A549 (cell line): ENCODE results near the gene PLXND1. TPM values are rescaled to one million over a fixed set of nuclear protein-coding genes. Genes with fewer than 3 reads are reported as not detected.
A peak's percentile ranks its signal among the peaks of the same experiment; 100 is the strongest.

Experiments
- ATAC-seq, 2 experiments: fragments of 200-7000 bp in 1 of 2; fragments of >200 bp in 1 of 2; cut with Nextera tagmentation in 1 of 2; cut with Tn5 transposase in 1 of 2; 3 replicates each; pipeline versions ENCODE4 v1.8.0 to v1.9.1; 2018 to 2020; ENCODE audit warnings: mild to moderate bottlenecking in 1 of 2, moderate library complexity in 1 of 2
- CTCF ChIA-PET: fragments of 300-600 bp; sonication (Branson Sonifier 250); formaldehyde crosslinking; extraction: SDS; loops from one replicate; lab custom pipeline; 2021; ENCODE audit warnings: antibody characterized with exemption, inconsistent platforms; lab: Yijun Ruan, JAX
- POLR2A ChIA-PET: fragments of 350-600 bp; formaldehyde crosslinking; extraction: SDS; loops from one replicate; lab custom pipeline; 2021; ENCODE audit warnings: antibody characterized with exemption, inconsistent platforms; lab: Yijun Ruan, JAX
- DNase-seq, 2 experiments: peaks; one replicate each; pipeline versions ENCODE4 v3.0.0 to v3.0.0-alpha.2; 2011 to 2016; ENCODE audit warnings: low read depth in 1 of 2, low spot score in 1 of 2
- FAIRE-seq: peaks from 2 replicates; lab custom pipeline; 2011; peaks lifted over from hg19 to GRCh38; lab: Jason Lieb, UNC
- H3K27ac ChIP-seq, 2 experiments: fragments of >200 bp; sonication (Bioruptor Twin); formaldehyde crosslinking; 3 replicates each; pipeline ENCODE4 v1.5.1; 2016 to 2017
- H3K4me1 ChIP-seq: fragments of >200 bp; sonication (Bioruptor Twin); formaldehyde crosslinking; 3 replicates; pipeline ENCODE4 v1.6.1; 2016
- H3K4me2 ChIP-seq: fragments of >200 bp; sonication (Bioruptor Twin); formaldehyde crosslinking; 3 replicates; pipeline ENCODE4 v1.6.1; 2016
- H3K4me3 ChIP-seq: fragments of >200 bp; sonication (Bioruptor Twin); formaldehyde crosslinking; 3 replicates; pipeline ENCODE4 v1.5.1; 2016
- H3K9me3 ChIP-seq: fragments of >200 bp; sonication (Bioruptor Twin); formaldehyde crosslinking; 3 replicates; pipeline ENCODE4 v1.6.1; 2016
- BHLHE40 ChIP-seq: IDR thresholded peaks from 2 replicates; pipeline ENCODE4 v1.6.1; 2012; ENCODE audit warnings: low read depth, low read length, inconsistent platforms
- CBX2 ChIP-seq: fragments of 200-600 bp; sonication (generic); IDR thresholded peaks from 2 replicates; pipeline ENCODE4 v1.6.1; 2016; ENCODE audit warnings: low read depth, mild to moderate bottlenecking, borderline replicate concordance
- CBX8 ChIP-seq: fragments of 200-600 bp; sonication (generic); IDR thresholded peaks from 2 replicates; pipeline ENCODE4 v1.6.1; 2016
- CEBPB ChIP-seq, 2 experiments: fragments of >200 bp in 1 of 2; sonication (Bioruptor Twin) in 1 of 2; formaldehyde crosslinking in 1 of 2; IDR thresholded peaks; 2 replicates each; pipeline ENCODE4 v1.6.1; 2012 to 2016
- CHD2 ChIP-seq: fragments of 150-350 bp; IDR thresholded peaks from 2 replicates; pipeline ENCODE4 v1.6.1; 2014; ENCODE audit warnings: low read length; ENCODE audit not compliant: partially characterized antibody
- EHMT2 ChIP-seq: fragments of 200-600 bp; sonication (generic); IDR thresholded peaks from 2 replicates; pipeline ENCODE4 v1.6.1; 2016; ENCODE audit warnings: antibody characterized with exemption, low read depth, mild to moderate bottlenecking, moderate library complexity
- EP300 ChIP-seq, 2 experiments: fragments of >200 bp; sonication (Bioruptor Twin); formaldehyde crosslinking; IDR thresholded peaks; 2 replicates in 1 of 2; 3 replicates in 1 of 2; pipeline ENCODE4 v1.6.1; 2016 to 2017
- ESRRA ChIP-seq: fragments of 150-350 bp; IDR thresholded peaks from 2 replicates; pipeline ENCODE4 v1.6.1; 2014; ENCODE audit warnings: mild to moderate bottlenecking, low read length, borderline replicate concordance
- HES2 ChIP-seq: fragments of >200 bp; sonication (Bioruptor Twin); formaldehyde crosslinking; IDR thresholded peaks from 2 replicates; pipeline ENCODE4 v1.6.1; 2016
- HEYL ChIP-seq: fragments of 250-450 bp; sonication (Bioruptor Pico); IDR thresholded peaks from 2 replicates; pipeline ENCODE4 v1.8.0; 2021; ENCODE audit warnings: mild to moderate bottlenecking, moderate library complexity
- JUN ChIP-seq, 2 experiments: fragments of >200 bp; sonication (Bioruptor Twin); formaldehyde crosslinking; IDR thresholded peaks; 2 replicates in 1 of 2; 3 replicates in 1 of 2; pipeline ENCODE4 v1.6.1; 2016 to 2017
- MAX ChIP-seq: IDR thresholded peaks from 2 replicates; pipeline ENCODE4 v1.6.1; 2012
- NFE2L2 ChIP-seq: fragments of 150-350 bp; conservative IDR thresholded peaks from 2 replicates; pipeline ENCODE4 v1.6.1; 2014; ENCODE audit warnings: low read length
- NR3C1 ChIP-seq: fragments of >200 bp; sonication (Bioruptor Twin); formaldehyde crosslinking; IDR thresholded peaks from 3 replicates; pipeline ENCODE4 v1.6.1; 2017
- PHF8 ChIP-seq: fragments of 200-600 bp; sonication (generic); IDR thresholded peaks from 2 replicates; pipeline ENCODE4 v1.6.1; 2016; ENCODE audit warnings: low read depth, mild to moderate bottlenecking, antibody characterized with exemption, moderate library complexity, borderline replicate concordance
- RAD21 ChIP-seq, 2 experiments: fragments of >200 bp in 1 of 2; sonication (Bioruptor Twin) in 1 of 2; formaldehyde crosslinking in 1 of 2; IDR thresholded peaks in 1 of 2; conservative IDR thresholded peaks in 1 of 2; 2 replicates in 1 of 2; 3 replicates in 1 of 2; pipeline ENCODE4 v1.6.1; 2012 to 2018; ENCODE audit warnings: inconsistent platforms in 1 of 2
- RARB ChIP-seq: fragments of 250-450 bp; sonication (Bioruptor Pico); IDR thresholded peaks from 2 replicates; pipeline ENCODE4 v1.8.0; 2021; ENCODE audit warnings: mild to moderate bottlenecking, moderate library complexity
- RCOR1 ChIP-seq: fragments of 150-350 bp; IDR thresholded peaks from 2 replicates; pipeline ENCODE4 v1.6.1; 2014; ENCODE audit warnings: antibody characterized with exemption, low read length, low read depth
- RFX5 ChIP-seq: fragments of 450-650 bp; IDR thresholded peaks from 2 replicates; pipeline ENCODE4 v1.7.1; 2014; ENCODE audit warnings: antibody characterized with exemption, mild to moderate bottlenecking, moderate library complexity
- SMC3 ChIP-seq: fragments of >200 bp; sonication (Bioruptor Twin); formaldehyde crosslinking; IDR thresholded peaks from 3 replicates; pipeline ENCODE4 v1.6.1; 2018; ENCODE audit warnings: inconsistent platforms
- SREBF2 ChIP-seq: fragments of 450-650 bp; IDR thresholded peaks from 2 replicates; pipeline ENCODE4 v1.6.1; 2014; ENCODE audit warnings: mild to moderate bottlenecking, moderate library complexity
- ZFP36 ChIP-seq: fragments of 450-650 bp; IDR thresholded peaks from 2 replicates; pipeline ENCODE4 v1.6.1; 2014; ENCODE audit warnings: borderline replicate concordance; ENCODE audit not compliant: partially characterized antibody
- WGBS: methylation state at CpG from one replicate; pipeline ENCODE4 v1.1.6; 2017; ENCODE audit errors: missing lambda C conversion rate; 5-methylcytosine and 5-hydroxymethylcytosine counted together
- polyA plus RNA-seq, 4 experiments: library from polyadenylated mRNA; depleted of rRNA in 3 of 4; stranded (reverse); fragments of >200 nt; fragmentation: RNase III in 1 of 4; extraction: RNeasy Plus Mini Kit Qiagen cat#74134 plus additional on column Dnase treatment in 1 of 4; gene quantifications; 2 replicates in 3 of 4; 3 replicates in 1 of 4; pipeline ENCODE4 v1.2.3, GENCODE V29; 2011 to 2017
- TF ChIP-seq, protein P1 (sequence below): IDR thresholded peaks from 2 replicates; pipeline ENCODE4 v1.6.1; 2012; ENCODE audit warnings: low read depth, borderline replicate concordance
- TF ChIP-seq, protein P2 (sequence below): fragments of >200 bp; sonication (Bioruptor Twin); formaldehyde crosslinking; IDR thresholded peaks from 3 replicates; pipeline ENCODE4 v1.5.1; 2016

Gene PLXND1
- polyA plus RNA-seq, 2 of the 4 experiments (the other 2 are of a cell fraction), result 26.8 to 72.6 TPM

DNA sequence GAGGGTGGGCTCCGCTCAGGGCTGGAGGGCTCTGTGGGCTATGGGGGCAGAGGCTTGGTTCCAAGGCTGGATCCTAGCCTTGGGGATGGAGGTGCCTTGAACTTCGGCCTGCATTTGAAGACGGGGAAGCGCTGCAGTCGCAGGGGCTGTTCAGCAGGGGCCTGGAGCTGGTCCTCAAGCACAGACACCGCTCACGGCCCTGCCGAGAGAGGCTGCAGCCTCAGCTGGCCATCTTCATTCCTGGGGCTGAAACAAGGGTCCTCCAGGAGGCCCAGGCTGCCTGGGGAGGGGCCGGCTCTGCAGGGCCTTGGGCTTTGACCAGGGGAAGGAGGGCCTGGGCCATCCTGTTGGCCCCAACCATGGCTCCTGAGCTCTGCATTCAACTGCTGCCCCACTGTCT, 25.6 kb upstream of the PLXND1 start:
- TF ChIP-seq RAD21 (conservative IDR thresholded peaks at IDR 0.05 in 1 of 2, IDR thresholded peaks at IDR 0.05 in 1 of 2) (no peak), ZFP36 (no peak), BHLHE40 (no peak), PHF8 (no peak), EP300 (IDR thresholded peaks at IDR 0.05) (no peak), NR3C1 (no peak), CHD2 (no peak), SMC3 (no peak), ESRRA (no peak), RCOR1 (no peak)
- FAIRE-seq (no peak), DNase-seq (no peak), ATAC-seq (no peak)
- Histone ChIP-seq H3K4me2 (no peak overlapping the region), H3K4me1 (peaks cover 10% of the 10 kb centered on the region), H3K9me3 (peaks cover 13% of the 10 kb centered on the region), H3K4me3 (no peak overlapping the region), H3K27ac (peak overlapping the region in 1 of 2 experiments; percentile 71; a peak in 3 of 6 replicates)
- ChIA-PET POLR2A (no interaction called here), CTCF (interaction anchor here (1.5 to 10.7 kb wide), 2 partner anchors 18 to 196 kb away, joined by 5 to 178 read pairs; no protein-coding TSS in a partner anchor)
- 94% methylated on average over 8 of the region's 9 CpGs for WGBS

- CTCF ChIA-PET, result interaction anchor here (1.2 to 10.7 kb wide), 8 partner anchors 16 to 305 kb away, joined by 4 to 178 read pairs (median 10); no protein-coding TSS in a partner anchor
- H3K9me3 ChIP-seq, result no peaks in the 10 kb centered on the region
- TF ChIP-seq ZFP36 (no peak), HES2 (no peak), EHMT2 (no peak), CBX8 (no peak), RFX5 (no peak), CBX2 (no peak), HEYL (CRISPR knock-in tag) (no peak), JUN (IDR thresholded peaks at IDR 0.05) (no peak), MAX (no peak), RARB (CRISPR knock-in tag) (no peak), BHLHE40 (no peak), SREBF2 (no peak), NFE2L2 (no peak)
- TF ChIP-seq, protein P1, sequence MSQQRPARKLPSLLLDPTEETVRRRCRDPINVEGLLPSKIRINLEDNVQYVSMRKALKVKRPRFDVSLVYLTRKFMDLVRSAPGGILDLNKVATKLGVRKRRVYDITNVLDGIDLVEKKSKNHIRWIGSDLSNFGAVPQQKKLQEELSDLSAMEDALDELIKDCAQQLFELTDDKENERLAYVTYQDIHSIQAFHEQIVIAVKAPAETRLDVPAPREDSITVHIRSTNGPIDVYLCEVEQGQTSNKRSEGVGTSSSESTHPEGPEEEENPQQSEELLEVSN, result no peak
- TF ChIP-seq, all 56 proteins: peak for 0
- Histone ChIP-seq H3K4me3 (no peak overlapping the region), H3K27ac (peak overlapping the region; percentile 99 to 100; a peak in 5 of 6 replicates), H3K4me2 (peak overlapping the region; percentile 97; the same call in 1 of the 3 replicates), H3K4me1 (peaks cover 32% of the 10 kb centered on the region)
- POLR2A ChIA-PET, result no interaction called here
- FAIRE-seq (no peak), ATAC-seq (no peak), DNase-seq (no peak)
- WGBS, result 82% methylated on average over 6 of the region's 6 CpGs
Observed at GRCh38 chr3:129629011-129629410, 22.5 kb upstream of the PLXND1 start.

DNA sequence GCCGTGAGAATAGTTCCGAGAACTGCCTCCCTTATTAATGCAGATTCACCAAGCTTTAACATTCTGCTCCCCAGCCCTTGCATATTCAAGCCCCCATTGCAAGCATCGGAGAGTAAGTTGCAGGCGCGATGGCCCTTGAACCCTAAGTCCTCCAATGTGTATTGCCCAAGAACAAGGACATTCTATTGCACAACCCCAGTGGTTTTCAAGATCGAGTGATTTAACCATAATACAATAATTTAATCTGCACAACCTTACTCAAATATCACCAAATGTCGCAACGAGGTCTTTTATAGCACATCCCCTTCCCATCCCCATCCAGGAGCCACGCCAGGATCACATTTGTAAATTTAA, 21.7 kb upstream of the PLXND1 start:
- ATAC-seq, result no peak
- TF ChIP-seq, protein P2, sequence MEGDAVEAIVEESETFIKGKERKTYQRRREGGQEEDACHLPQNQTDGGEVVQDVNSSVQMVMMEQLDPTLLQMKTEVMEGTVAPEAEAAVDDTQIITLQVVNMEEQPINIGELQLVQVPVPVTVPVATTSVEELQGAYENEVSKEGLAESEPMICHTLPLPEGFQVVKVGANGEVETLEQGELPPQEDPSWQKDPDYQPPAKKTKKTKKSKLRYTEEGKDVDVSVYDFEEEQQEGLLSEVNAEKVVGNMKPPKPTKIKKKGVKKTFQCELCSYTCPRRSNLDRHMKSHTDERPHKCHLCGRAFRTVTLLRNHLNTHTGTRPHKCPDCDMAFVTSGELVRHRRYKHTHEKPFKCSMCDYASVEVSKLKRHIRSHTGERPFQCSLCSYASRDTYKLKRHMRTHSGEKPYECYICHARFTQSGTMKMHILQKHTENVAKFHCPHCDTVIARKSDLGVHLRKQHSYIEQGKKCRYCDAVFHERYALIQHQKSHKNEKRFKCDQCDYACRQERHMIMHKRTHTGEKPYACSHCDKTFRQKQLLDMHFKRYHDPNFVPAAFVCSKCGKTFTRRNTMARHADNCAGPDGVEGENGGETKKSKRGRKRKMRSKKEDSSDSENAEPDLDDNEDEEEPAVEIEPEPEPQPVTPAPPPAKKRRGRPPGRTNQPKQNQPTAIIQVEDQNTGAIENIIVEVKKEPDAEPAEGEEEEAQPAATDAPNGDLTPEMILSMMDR, result 0 out of 3 replicates have a peak, but pooled peaks have one; percentile 9
- TF ChIP-seq CEBPB (IDR thresholded peaks at IDR 0.05) (peak; percentile 82 to 94), RAD21 (conservative IDR thresholded peaks at IDR 0.05 in 1 of 2, IDR thresholded peaks at IDR 0.05 in 1 of 2) (peak in 1 of 2 experiments; percentile 35; a peak in 1 of 5 replicates), RFX5 (no peak)
- Histone ChIP-seq H3K4me3 (peak overlapping the region; percentile 52), H3K9me3 (no peaks in the 10 kb centered on the region), H3K4me1 (peaks cover 40% of the 10 kb centered on the region), H3K27ac (peak overlapping the region; percentile 99 to 100), H3K4me2 (peak overlapping the region; percentile 97)
- ChIA-PET CTCF (interaction anchor here (0.7 to 10.7 kb wide), 29 partner anchors 10 to 478 kb away, joined by 3 to 178 read pairs (median 4); partner anchors contain the start of gene EFCAB12), POLR2A (interaction anchor here (1.1 to 2.6 kb wide), 2 partner anchors 23 to 138 kb away, joined by 8 to 10 read pairs; no protein-coding TSS in a partner anchor)
- no peak for DNase-seq
- FAIRE-seq, result no peak
- WGBS, result 18% methylated on average over 9 of the region's 9 CpGs
